B cell (primary cell): Measurements from ENCODE around the gene ZBP1. TPM values are rescaled to one million over a fixed set of nuclear protein-coding genes. Genes with fewer than 3 reads are reported as not detected.

Experiments
- ATAC-seq: fragments of 200-7000 bp; cut with Tn5 transposase; one replicate; pipeline ENCODE4 v1.10.0; 2021; ENCODE audit warnings: low read depth, mild to moderate bottlenecking, moderate number of reproducible peaks, moderate library complexity
- CTCF ChIA-PET: fragments of 350-600 bp; sonication (Branson Sonifier 250); formaldehyde crosslinking; loops from one replicate; lab custom pipeline; 2021; ENCODE audit warnings: antibody characterized with exemption, inconsistent platforms; lab: Charles Lee
- POLR2A ChIA-PET: fragments of 350-600 bp; sonication (Branson Sonifier 250); formaldehyde crosslinking; loops from one replicate; lab custom pipeline; 2021; ENCODE audit warnings: antibody characterized with exemption; lab: Charles Lee
- DNase-seq: peaks from one replicate; pipeline ENCODE4 v3.0.0; 2013
- H2AFZ ChIP-seq: 2 replicates; pipeline ENCODE4 v1.6.1; 2012; ENCODE audit warnings: mild to moderate bottlenecking, low read depth, low read length; ENCODE audit not compliant: insufficient read depth, poor library complexity, severe bottlenecking
- H3K27ac ChIP-seq, 2 donors: 1 replicate in 1 of 2; 2 replicates in 1 of 2; pipeline ENCODE4 v1.5.1; 2012 to 2013; ENCODE audit warnings: low read length in 2 of 2, mild to moderate bottlenecking in 2 of 2, moderate library complexity in 1 of 2
- H3K27me3 ChIP-seq, 4 experiments: fragments of 200-600 bp in 1 of 4; sonication (generic) in 1 of 4; replicated peaks in 1 of 4; 1 replicate in 2 of 4; 2 replicates in 2 of 4; pipeline versions ENCODE4 v1.6.1 to v1.7.0; 2013 to 2016; ENCODE audit warnings: low read length in 3 of 4, mild to moderate bottlenecking in 2 of 4, mixed read lengths in 1 of 4, moderate library complexity in 1 of 4; ENCODE audit not compliant: insufficient read depth in 4 of 4, control insufficient read depth in 3 of 4; ENCODE audit errors: control extremely low read depth in 1 of 4
- H3K36me3 ChIP-seq, 2 experiments: replicated peaks in 1 of 2; 1 replicate in 1 of 2; 2 replicates in 1 of 2; pipeline versions ENCODE4 v1.6.1 to v1.7.1; 2013; ENCODE audit warnings: low read length in 1 of 2; ENCODE audit not compliant: insufficient read depth in 2 of 2, control insufficient read depth in 1 of 2; ENCODE audit errors: control extremely low read depth in 1 of 2, extremely low read depth in 1 of 2
- H3K4me1 ChIP-seq, 2 donors: fragments of 200-600 bp in 1 of 2; sonication (generic) in 1 of 2; 1 replicate in 1 of 2; 2 replicates in 1 of 2; pipeline versions ENCODE4 v1.5.1 to v1.6.1; 2013 to 2017; ENCODE audit warnings: low read length in 2 of 2; ENCODE audit not compliant: control insufficient read depth in 2 of 2, insufficient read depth in 2 of 2
- H3K4me2 ChIP-seq: replicated peaks from 2 replicates; pipeline ENCODE3; 2012; ENCODE audit warnings: mild to moderate bottlenecking, low read depth, low read length; ENCODE audit not compliant: poor library complexity, severe bottlenecking
- H3K4me3 ChIP-seq, 5 experiments: fragments of 200-600 bp in 1 of 5; sonication (generic) in 1 of 5; 1 replicate in 3 of 5; 2 replicates in 2 of 5; pipeline versions ENCODE4 v1.5.1 to v1.7.0; 2011 to 2016; ENCODE audit warnings: low read length in 4 of 5, mild to moderate bottlenecking in 4 of 5, low read depth in 2 of 5, control low read depth in 1 of 5, moderate library complexity in 1 of 5; ENCODE audit not compliant: insufficient read depth in 1 of 5; ENCODE audit errors: control extremely low read depth in 1 of 5, extremely low read depth in 1 of 5
- H3K79me2 ChIP-seq: fragments of 200-600 bp; sonication (generic); one replicate; pipeline ENCODE4 v1.6.0; 2016; ENCODE audit warnings: low read length; ENCODE audit not compliant: control insufficient read depth, insufficient read depth
- H3K9ac ChIP-seq: fragments of 200-600 bp; sonication (generic); 2 replicates; pipeline ENCODE4 v1.6.1; 2017; ENCODE audit warnings: mild to moderate bottlenecking, low read length, moderate library complexity
- H3K9me3 ChIP-seq, 3 donors: one replicate each; pipeline versions ENCODE4 v1.6.1 to v1.7.1; 2013; ENCODE audit warnings: low read length in 2 of 3; ENCODE audit not compliant: control insufficient read depth in 2 of 3, insufficient read depth in 1 of 3; ENCODE audit errors: control extremely low read depth in 1 of 3
- H4K20me1 ChIP-seq: 2 replicates; pipeline ENCODE4 v1.6.0; 2012; ENCODE audit warnings: mild to moderate bottlenecking, low read length; ENCODE audit not compliant: insufficient read depth, control insufficient read depth, poor library complexity, severe bottlenecking
- H3K27ac Mint-ChIP-seq: one replicate; pipeline ENCODE4 v1.8.0; 2021; ENCODE audit warnings: mixed read lengths
- H3K27me3 Mint-ChIP-seq: one replicate; pipeline ENCODE4 v1.8.0; 2021; ENCODE audit warnings: mixed read lengths
- H3K4me1 Mint-ChIP-seq: one replicate; pipeline ENCODE4 v1.8.0; 2021; ENCODE audit warnings: mixed read lengths
- H3K4me3 Mint-ChIP-seq: one replicate; pipeline ENCODE4 v1.8.0; 2021; ENCODE audit warnings: mixed read lengths
- H3K9me3 Mint-ChIP-seq: one replicate; pipeline ENCODE4 v1.8.0; 2022; ENCODE audit warnings: mixed read lengths; ENCODE audit not compliant: insufficient read depth
- CTCF ChIP-seq: fragments of 200-600 bp; IDR thresholded peaks from one replicate; pipeline ENCODE4 v1.8.0; 2022; ENCODE audit warnings: antibody characterized with exemption, mild to moderate bottlenecking
- EZH2 ChIP-seq: IDR thresholded peaks from 2 replicates; pipeline ENCODE4 v1.6.1; 2012; ENCODE audit warnings: borderline replicate concordance, low read depth, mild to moderate bottlenecking, moderate library complexity, low read length; ENCODE audit not compliant: insufficient read depth, poor library complexity, severe bottlenecking
- WGBS: methylation state at CpG from one replicate; pipeline ENCODE4 v1.1.5; 2013; ENCODE audit warnings: missing lambda C conversion rate; ENCODE audit not compliant: insufficient coverage; 5-methylcytosine and 5-hydroxymethylcytosine counted together
- intact Hi-C: fragments of 100-400 bp; cut with micrococcal nuclease; formaldehyde crosslinking; loops from one replicate; pipeline ENCODE4 v1.10.0; 2022
- polyA plus RNA-seq: library from polyadenylated mRNA; depleted of rRNA; stranded (reverse); fragments of >200 nt; gene quantifications from 2 replicates; pipeline ENCODE4 v1.2.3, GENCODE V29; 2012
- total RNA-seq, 2 donors: library from RNA; stranded (reverse); fragments of 120-200 nt in 1 of 2; gene quantifications; 1 replicate in 1 of 2; 2 replicates in 1 of 2; pipeline versions ENCODE4 v1.2.3 to v1.2.4, GENCODE V29; 2013 to 2022

ZBP1 gene
- total and polyA plus RNA-seq, 2 donors (not counting 1 experiment from before 2014, with no cell fraction given): 29.9 to 69.2 TPM

GRCh38 chr20:57580478-57581201 lies 39.6 kb downstream of the ZBP1 start:
- Histone ChIP-seq H3K27ac (no peak overlapping the region), H3K4me1 (no peaks in the 10 kb centered on the region), H3K9ac (no peak overlapping the region), H3K4me3 (no peak overlapping the region), H3K27me3 (peaks cover 0 to 52% (median 7%) of the 10 kb centered on the region in 4 experiments), H4K20me1 (no peaks in the 10 kb centered on the region), H3K9me3 (peaks cover 0 to 9% (median 0%) of the 10 kb centered on the region in 3 donors), H3K79me2 (no peaks in the 10 kb centered on the region), H3K4me2 (no peak overlapping the region), H3K36me3 (no peaks in the 10 kb centered on the region), H2AFZ (no peak overlapping the region)
- ChIA-PET CTCF (interaction anchor here (0.8 to 1.4 kb wide), 2 partner anchors 16 to 630 kb away, joined by 3 read pairs; no protein-coding TSS in a partner anchor), POLR2A (no interaction called here)
- intact Hi-C loops: no loop called here
- ATAC-seq (no peak), DNase-seq (no peak)
- no peak overlapping the region for H3K27ac Mint-ChIP-seq
- no peaks in the 10 kb centered on the region for H3K9me3 Mint-ChIP-seq
- no peak overlapping the region for H3K4me3 Mint-ChIP-seq
- WGBS: 76% methylated on average over 12 of the region's 13 CpGs
- H3K4me1 Mint-ChIP-seq: no peaks in the 10 kb centered on the region
- H3K27me3 Mint-ChIP-seq: peaks cover 60% of the 10 kb centered on the region
- no peak for TF ChIP-seq CTCF
- TF ChIP-seq EZH2: no peak

- no peak for DNase-seq
- no peak overlapping the region for H3K4me3 ChIP-seq
- H3K4me1 ChIP-seq: no peaks in the 10 kb centered on the region
- Mint-ChIP-seq H3K4me3 (no peak overlapping the region), H3K4me1 (no peaks in the 10 kb centered on the region), H3K9me3 (no peaks in the 10 kb centered on the region), H3K27ac (no peak overlapping the region), H3K27me3 (peaks cover 54% of the 10 kb centered on the region)
- ChIA-PET CTCF (no interaction called here), POLR2A (no interaction called here)
- H3K27ac ChIP-seq: no peak overlapping the region
- no peak for TF ChIP-seq CTCF
- TF ChIP-seq EZH2: no peak
- H3K4me2 ChIP-seq: no peak overlapping the region
- no peaks in the 10 kb centered on the region for H4K20me1 ChIP-seq
- H2AFZ ChIP-seq: no peak overlapping the region
- H3K36me3 ChIP-seq: no peaks in the 10 kb centered on the region
- intact Hi-C loops: no loop called here
- ATAC-seq: no peak
- peaks cover 0 to 53% (median 7%) of the 10 kb centered on the region in 4 experiments for H3K27me3 ChIP-seq
- no peak overlapping the region for H3K9ac ChIP-seq
- WGBS: 24% methylated on average over 18 of the region's 21 CpGs
- H3K79me2 ChIP-seq: no peaks in the 10 kb centered on the region
- H3K9me3 ChIP-seq: peaks cover 0 to 9% (median 0%) of the 10 kb centered on the region in 3 donors
Measured at GRCh38 chr20:57579898-57580447, 40.3 kb downstream of the ZBP1 start.
